ENCODE data around the gene FOXP1.

The FOXP1 gene

DNA sequence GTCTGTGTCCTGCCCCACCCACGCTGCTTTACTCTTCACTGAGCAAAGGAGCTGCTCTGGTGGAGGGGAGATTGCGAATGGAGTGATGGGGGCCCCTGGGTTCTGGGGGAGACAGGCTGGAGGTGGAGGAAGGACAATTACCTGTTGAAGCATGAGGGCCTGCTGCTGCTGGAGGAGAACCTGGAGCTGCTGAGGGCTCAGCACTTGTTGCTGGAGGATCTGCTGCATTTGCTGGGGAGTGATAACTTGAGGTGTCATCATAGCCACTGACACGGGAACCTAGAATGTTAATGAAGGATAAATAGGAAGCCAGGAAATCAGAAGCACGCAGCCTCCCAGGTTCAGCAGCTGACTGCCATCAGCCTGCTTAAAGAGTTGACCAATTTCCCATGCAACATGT, 530.0 kb downstream of the FOXP1 start:
- Mint-ChIP-seq H3K36me3 (ENCODE audit: low read depth) (peaks cover 18% of the 10 kb centered on the region), H3K4me1 (peaks cover 70% of the 10 kb centered on the region), H3K27ac (no peak overlapping the region), H3K27me3 (ENCODE audit: low read depth) (peaks cover 4% of the 10 kb centered on the region), H3K4me3 (no peak overlapping the region), H3K9me3 (no peaks in the 10 kb centered on the region)
- TF ChIP-seq, protein P1, sequence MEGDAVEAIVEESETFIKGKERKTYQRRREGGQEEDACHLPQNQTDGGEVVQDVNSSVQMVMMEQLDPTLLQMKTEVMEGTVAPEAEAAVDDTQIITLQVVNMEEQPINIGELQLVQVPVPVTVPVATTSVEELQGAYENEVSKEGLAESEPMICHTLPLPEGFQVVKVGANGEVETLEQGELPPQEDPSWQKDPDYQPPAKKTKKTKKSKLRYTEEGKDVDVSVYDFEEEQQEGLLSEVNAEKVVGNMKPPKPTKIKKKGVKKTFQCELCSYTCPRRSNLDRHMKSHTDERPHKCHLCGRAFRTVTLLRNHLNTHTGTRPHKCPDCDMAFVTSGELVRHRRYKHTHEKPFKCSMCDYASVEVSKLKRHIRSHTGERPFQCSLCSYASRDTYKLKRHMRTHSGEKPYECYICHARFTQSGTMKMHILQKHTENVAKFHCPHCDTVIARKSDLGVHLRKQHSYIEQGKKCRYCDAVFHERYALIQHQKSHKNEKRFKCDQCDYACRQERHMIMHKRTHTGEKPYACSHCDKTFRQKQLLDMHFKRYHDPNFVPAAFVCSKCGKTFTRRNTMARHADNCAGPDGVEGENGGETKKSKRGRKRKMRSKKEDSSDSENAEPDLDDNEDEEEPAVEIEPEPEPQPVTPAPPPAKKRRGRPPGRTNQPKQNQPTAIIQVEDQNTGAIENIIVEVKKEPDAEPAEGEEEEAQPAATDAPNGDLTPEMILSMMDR (IDR thresholded peaks at IDR 0.05; ENCODE audit: unreplicated experiment in 3 of 3): no peak

DNA sequence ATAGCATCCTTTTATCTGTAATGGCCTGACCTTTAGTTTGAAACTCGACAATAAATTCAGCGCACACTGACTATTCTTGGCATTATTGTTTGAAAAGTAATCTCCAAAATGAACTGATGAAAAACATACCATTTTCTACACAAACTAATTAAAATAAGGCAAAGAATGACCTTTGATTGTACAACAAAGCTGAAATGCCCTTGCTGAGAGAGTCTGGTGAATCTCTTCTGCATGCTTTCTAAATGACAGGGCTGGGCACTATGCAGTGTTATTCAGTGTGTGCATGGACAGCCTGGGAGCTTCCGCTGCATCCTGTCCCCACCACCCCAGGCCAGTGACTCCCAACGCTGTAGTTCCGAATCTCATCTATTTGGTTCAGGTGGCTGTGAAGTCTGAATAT, 530.8 kb downstream of the FOXP1 start:
- H3K9me3 Mint-ChIP-seq: no peaks in the 10 kb centered on the region
- H3K27ac Mint-ChIP-seq: peak overlapping the region; percentile 58 to 76 (median 74)
- peaks cover 2% of the 10 kb centered on the region for H3K27me3 Mint-ChIP-seq (ENCODE audit: low read depth)
- H3K4me1 Mint-ChIP-seq: peaks cover 77% of the 10 kb centered on the region
- peaks cover 19% of the 10 kb centered on the region for H3K36me3 Mint-ChIP-seq (ENCODE audit: low read depth)
- H3K4me3 Mint-ChIP-seq: no peak overlapping the region
- TF ChIP-seq, protein P1 (IDR thresholded peaks at IDR 0.05; ENCODE audit: unreplicated experiment in 3 of 3): no peak

GRCh38 chr3:71051893-71052687, 531.4 kb downstream of the FOXP1 start:
- no peaks in the 10 kb centered on the region for H3K9me3 Mint-ChIP-seq
- TF ChIP-seq, protein P1 (IDR thresholded peaks at IDR 0.05; ENCODE audit: unreplicated experiment in 3 of 3): no peak
- H3K4me3 Mint-ChIP-seq: peak overlapping the region in 1 of 3 experiments; percentile 15
- H3K27ac Mint-ChIP-seq: peak overlapping the region; percentile 58 to 76 (median 74)
- H3K4me1 Mint-ChIP-seq: peaks cover 81% of the 10 kb centered on the region
- peaks cover 26% of the 10 kb centered on the region for H3K36me3 Mint-ChIP-seq (ENCODE audit: low read depth)
- H3K27me3 Mint-ChIP-seq (ENCODE audit: low read depth): no peaks in the 10 kb centered on the region

- peaks cover 81% of the 10 kb centered on the region for H3K4me1 Mint-ChIP-seq
- peak overlapping the region; percentile 52 to 84 (median 74) for H3K27ac Mint-ChIP-seq
- peak overlapping the region in 2 of 3 experiments; percentile 18 to 23 for H3K4me3 Mint-ChIP-seq
- H3K36me3 Mint-ChIP-seq (ENCODE audit: low read depth): peaks cover 32% of the 10 kb centered on the region
- H3K27me3 Mint-ChIP-seq (ENCODE audit: low read depth): no peaks in the 10 kb centered on the region
- TF ChIP-seq, protein P1 (IDR thresholded peaks at IDR 0.05; ENCODE audit: unreplicated experiment in 3 of 3): no peak
- H3K9me3 Mint-ChIP-seq: no peaks in the 10 kb centered on the region
Measured at GRCh38 chr3:71051259-71051595, 532.3 kb downstream of the FOXP1 start.

DNA sequence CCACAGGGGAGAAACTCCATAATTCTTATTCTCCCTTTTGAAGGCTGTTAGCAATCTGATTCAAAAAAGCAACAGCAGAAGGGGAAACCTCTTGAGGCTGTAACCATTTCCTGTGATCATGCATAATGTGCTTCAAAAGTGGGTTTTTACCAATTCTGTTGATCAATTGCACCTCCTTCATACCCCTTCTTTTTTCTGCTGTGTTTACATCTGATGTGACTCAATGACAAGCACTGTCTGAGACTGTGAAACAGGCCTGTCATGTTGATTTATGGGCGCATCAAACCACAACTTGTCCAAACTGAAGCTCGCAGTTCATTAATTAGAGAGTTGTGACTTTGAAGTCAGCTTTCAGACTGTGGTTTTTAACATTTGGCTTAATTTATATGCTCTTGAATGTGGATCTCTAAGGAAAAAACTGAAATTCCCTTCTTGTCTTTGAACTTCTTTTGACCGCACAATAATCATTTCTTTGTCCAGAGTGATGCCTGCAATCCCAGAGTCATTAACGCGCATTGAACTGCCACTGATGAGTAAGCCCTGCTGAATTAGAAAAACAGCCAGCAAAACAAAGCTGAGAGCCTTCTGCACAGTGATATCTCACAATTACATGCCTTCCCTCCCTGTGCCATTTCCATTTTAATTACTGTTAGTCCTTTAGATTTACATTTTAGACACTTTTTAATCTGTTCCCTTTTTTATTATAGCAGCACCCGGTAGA, 532.8 kb downstream of the FOXP1 start:
- TF ChIP-seq, protein P1 (IDR thresholded peaks at IDR 0.05; ENCODE audit: unreplicated experiment in 3 of 3): no peak
- Mint-ChIP-seq H3K27me3 (ENCODE audit: low read depth) (no peaks in the 10 kb centered on the region), H3K36me3 (ENCODE audit: low read depth) (peaks cover 37% of the 10 kb centered on the region), H3K9me3 (no peaks in the 10 kb centered on the region), H3K4me3 (peak overlapping the region; percentile 18 to 23 (median 19)), H3K4me1 (peaks cover 77% of the 10 kb centered on the region), H3K27ac (peak overlapping the region; percentile 52 to 84 (median 74))
